Skin epidermis (tissue), 12 donors: ENCODE measurements around the gene SLIT3.
"Not testable (repeated sequence)": the region's sequence is repeated elsewhere in the genome, so short reads cannot be mapped to it uniquely, and the experiment has no call there.

Source experiments
- H3K27ac ChIP-seq, 21 experiments: fragments of 200-600 bp; sonication (generic) in 11 of 21; one replicate each; pipeline ENCODE4 v1.5.0; 2020; ENCODE audit warnings: mild to moderate bottlenecking in 3 of 21, inconsistent platforms in 2 of 21, moderate library complexity in 2 of 21
- H3K4me3 ChIP-seq, 7 experiments: fragments of 200-600 bp; sonication (generic) in 2 of 7; one replicate each; pipeline ENCODE4 v1.5.0; 2020; ENCODE audit warnings: inconsistent platforms in 2 of 7, mild to moderate bottlenecking in 2 of 7, moderate library complexity in 1 of 7

Gene SLIT3

GRCh38 chr5:168756453-168757391 is 544.2 kb downstream of the SLIT3 start:
- H3K27ac ChIP-seq = peak overlapping the region in 1 of 21 experiments; percentile 23
- no peak overlapping the region for H3K4me3 ChIP-seq

DNA sequence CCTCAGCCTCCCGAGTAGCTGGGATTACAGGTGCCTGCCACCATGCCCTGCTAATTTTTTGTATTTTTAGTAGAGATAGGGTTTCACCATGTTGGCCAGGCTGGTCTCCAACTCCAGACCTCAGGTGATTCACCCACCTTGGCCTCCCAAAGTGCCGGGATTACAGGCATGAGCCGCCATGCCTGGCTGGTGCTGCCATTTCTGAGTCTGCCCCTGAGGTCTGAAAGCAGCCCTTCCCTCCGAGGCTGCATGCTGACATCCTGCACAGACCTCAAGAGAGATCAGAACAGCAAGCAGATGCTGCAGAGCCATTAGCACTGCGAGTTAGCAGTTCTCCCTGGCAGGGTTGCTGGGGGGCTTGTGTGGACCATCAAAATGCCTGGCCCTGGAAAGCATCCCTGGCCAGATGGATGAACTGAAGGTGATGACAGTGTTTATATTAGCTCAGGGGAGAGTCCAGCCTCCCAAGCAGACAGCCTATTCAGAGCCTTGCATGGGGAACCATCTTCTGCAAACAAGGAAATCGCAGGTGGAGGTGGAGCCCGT is 545.3 kb downstream of the SLIT3 start:
- Histone ChIP-seq H3K4me3 (no peak overlapping the region), H3K27ac (no peak overlapping the region)

GRCh38 chr5:168753691-168754254 is 547.2 kb downstream of the SLIT3 start:
- Histone ChIP-seq H3K4me3 (no peak overlapping the region), H3K27ac (no peak overlapping the region)

- Histone ChIP-seq H3K4me3 (no peak overlapping the region), H3K27ac (no peak overlapping the region)
Observed at GRCh38 chr5:168752416-168753190, 548.3 kb downstream of the SLIT3 start.

DNA sequence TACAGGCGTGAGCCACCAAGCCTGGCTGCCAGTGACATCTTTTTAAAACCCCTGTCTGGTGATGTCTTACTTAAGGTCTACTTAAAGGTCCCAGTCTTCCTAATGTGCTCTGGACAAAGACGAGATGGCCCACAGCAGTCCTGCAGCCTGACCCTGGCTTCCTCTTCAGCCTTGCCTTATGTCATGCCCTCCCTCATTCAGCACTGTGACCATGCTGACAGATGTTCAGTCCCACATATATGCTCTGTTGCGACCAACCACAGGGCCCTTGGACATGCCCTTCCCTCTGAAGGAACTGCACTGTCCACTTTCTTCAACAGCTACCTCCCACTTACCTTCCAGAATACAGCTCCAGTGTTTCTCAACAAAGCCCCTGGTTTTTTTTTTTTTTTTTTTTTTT is 548.9 kb downstream of the SLIT3 start:
- Histone ChIP-seq H3K27ac (no peak overlapping the region), H3K4me3 (no peak overlapping the region)

- Histone ChIP-seq H3K27ac (no peak overlapping the region), H3K4me3 (no peak overlapping the region)
Observed at GRCh38 chr5:168750926-168751325, 550.0 kb downstream of the SLIT3 start.

DNA sequence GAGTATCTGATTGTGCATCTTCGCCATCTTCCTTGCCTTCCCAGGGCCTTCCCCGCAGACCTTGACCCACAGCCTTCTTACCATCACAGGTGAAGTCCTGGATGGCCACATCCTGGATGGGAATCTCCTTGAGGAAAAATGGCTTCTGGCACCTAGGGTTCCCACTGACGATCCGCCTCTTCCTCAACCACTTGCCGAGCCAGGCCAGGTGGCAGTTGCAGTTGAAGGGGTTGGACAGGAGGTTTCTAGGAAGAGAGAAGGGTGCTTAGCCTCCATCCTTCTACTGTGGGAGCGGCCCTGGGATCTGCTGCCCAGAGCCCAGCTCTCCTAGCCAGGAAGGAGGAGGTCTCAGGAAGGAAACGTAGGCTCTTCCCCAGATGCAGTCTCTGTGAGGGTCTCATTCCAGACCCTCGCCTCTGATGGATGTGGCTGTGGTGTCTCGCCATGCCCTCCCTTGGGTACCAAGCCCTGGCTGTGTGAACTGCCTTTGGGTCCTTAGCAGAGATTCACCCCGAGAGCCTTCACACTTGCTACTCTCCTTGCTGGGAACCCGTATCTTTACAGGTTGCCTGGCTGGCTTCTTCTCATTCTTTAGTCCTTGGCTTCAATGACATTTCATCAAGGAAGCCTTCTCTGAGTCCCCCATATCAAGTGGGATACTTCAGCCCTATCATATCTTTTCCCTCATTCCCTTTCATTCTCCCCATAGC is 551.4 kb downstream of the SLIT3 start:
- no peak overlapping the region for H3K27ac ChIP-seq
- no peak overlapping the region for H3K4me3 ChIP-seq

DNA sequence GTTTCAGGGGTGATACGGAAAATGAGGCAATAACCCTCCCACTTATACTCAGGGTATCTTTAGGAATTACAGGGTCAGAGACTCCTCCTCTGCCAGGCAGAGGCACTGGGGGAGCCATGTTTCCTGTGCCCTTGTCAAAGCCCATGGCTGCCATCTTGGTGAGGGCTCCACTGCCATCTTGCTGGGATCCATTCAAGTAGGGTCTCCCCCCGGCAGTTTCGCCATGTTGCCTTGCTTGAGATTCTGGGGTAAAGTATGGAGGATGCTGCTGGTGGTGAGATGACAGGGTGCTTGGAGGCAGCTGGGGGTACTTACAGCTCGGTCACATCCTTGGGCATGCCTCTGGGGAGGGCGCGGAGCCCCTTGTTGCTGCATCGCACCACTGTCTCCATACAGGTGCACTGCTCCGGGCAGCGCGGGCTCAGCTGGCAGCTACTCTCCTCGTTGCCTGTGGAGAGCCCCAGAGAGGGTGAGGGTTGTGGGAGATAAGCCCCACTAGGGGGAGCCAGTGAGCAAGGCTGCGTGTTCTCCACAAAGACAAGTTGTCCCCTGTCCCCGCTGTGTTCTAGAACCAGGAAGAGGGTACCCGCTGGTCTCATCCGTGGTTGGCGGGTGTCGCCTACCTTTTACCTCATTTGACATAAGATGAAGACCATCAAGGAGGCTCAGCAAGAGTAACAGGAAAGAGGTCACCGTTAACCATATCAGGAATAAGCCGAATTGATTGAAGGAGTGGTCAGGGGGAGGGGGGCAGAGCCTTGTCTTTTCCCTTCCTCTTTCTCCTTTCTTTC is 552.8 kb downstream of the SLIT3 start:
- Histone ChIP-seq H3K4me3 (no peak overlapping the region), H3K27ac (no peak overlapping the region)

GRCh38 chr5:168746893-168747640 is 553.9 kb downstream of the SLIT3 start:
- Histone ChIP-seq H3K27ac (no peak overlapping the region), H3K4me3 (no peak overlapping the region)

DNA sequence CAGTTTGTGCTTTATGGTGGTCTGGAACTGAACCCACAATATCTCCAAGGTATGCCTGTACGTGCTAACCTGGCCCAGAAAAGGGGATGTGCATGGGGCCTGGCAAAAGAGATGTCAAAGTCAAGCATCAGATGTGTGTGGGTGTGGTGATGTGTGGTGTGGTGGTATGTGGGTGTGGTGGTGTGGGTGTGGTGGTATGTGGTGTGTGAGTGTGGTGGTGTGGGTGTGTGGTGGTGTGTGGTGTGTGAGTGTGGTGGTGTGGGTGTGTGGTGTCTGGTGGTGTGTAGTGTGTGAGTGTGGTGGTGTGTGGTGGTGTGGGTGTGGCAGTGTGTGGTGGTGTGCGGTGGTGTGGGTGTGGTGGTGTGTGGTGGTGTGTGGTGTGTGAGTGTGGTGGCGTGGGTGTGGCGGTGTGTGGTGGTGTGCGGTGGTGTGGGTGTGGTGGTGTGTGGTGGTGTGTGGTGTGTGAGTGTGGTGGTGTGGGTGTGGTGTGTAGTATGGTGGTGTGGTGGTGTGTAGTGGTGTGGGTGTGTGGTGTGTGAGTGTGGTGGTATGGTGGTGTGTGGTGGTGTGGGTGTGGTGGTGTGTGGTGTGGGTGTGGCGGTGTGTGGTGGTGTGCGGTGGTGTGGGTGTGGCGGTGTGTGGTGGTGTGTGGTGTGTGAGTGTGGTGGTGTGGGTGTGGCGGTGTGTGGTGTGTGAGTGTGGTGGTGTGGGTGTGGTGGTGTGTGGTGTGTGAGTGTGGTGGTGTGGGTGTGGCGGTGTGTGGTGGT is 554.6 kb downstream of the SLIT3 start:
- not testable (repeated sequence) for H3K4me3 ChIP-seq, H3K27ac ChIP-seq

- no peak overlapping the region for H3K4me3 ChIP-seq
- H3K27ac ChIP-seq = no peak overlapping the region
Observed at GRCh38 chr5:168743617-168744016, 557.3 kb downstream of the SLIT3 start.

GRCh38 chr5:168742311-168742710 is 558.6 kb downstream of the SLIT3 start:
- H3K27ac ChIP-seq, H3K4me3 ChIP-seq: not testable (repeated sequence)

DNA sequence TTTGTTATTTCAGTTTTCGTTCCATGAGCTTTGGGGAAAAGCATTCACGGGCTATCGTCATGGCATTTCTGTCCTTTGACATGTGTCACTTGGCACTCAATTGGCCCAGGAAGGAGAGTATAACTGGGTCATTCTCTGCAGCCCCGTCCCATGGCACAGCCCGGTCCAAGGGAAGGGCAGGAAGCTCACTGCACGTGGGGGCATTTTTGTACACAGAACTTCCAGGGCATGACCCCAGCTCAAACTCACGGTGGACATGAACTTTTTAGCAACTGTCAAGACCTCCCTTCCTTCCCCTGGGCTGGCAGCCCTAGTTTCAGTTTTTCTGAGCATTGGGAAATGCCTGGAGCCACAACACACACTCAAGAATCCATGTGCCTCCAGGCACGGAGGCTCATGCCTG is 560.1 kb downstream of the SLIT3 start:
- peak overlapping the region in 3 of 21 experiments; percentile 38 to 65 (median 57) for H3K27ac ChIP-seq
- H3K4me3 ChIP-seq = no peak overlapping the region

DNA sequence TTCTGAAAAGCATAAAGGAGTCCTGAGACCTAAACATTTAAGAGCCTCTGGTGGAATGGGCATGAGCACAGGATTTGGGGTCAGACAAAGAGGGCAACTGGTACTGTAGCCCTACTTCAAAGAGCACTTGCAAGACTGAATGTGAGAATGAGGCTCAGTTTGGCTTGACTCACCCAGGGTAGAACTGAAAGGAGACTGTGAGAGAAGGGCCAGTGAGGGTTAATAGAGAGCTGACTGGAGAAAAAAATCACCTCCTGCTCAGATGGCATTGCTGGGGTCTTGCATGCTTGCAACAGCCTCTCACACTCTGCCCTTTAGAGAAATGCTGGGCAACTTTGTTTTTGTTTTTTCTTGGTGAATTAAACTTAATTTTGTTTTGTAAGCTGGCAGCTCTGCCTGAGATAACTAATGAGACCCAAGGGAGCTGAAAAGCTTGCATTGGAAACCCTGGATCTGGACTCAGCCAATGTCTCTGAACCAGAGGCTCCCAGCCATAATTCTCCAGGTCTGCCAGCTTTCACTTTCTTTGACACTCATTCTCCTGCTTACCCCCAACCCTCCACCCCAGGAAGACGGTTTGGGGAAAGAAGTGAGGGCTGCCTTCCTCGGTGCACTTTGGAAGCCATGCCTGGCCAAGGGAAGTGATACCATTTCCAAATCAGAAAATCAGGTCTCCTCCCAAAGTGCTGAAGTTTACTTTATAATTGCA is 560.7 kb downstream of the SLIT3 start:
- Histone ChIP-seq H3K27ac (peak overlapping the region in 3 of 21 experiments; percentile 38 to 65 (median 57)), H3K4me3 (no peak overlapping the region)

DNA sequence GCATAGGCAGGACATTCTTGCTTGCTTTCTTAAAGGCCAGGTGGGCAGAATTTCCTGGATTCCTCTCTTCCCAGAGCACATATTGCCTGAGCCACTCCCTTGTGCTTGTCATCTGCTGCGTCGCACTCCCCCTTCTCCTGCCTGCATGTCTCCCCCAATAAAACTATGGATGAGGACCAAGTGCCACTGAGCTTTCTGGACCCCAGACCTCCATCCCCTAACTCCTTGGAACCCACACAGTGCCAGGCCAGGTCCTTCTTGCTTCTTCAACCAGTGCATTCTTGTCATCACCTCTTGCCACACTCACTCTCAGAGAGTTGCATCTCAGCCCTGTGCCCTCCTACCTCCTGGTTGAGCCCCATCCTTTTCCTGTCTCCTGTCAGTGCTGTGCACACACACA is 563.9 kb downstream of the SLIT3 start:
- H3K27ac ChIP-seq = peak overlapping the region in 2 of 21 experiments; percentile 43 to 61
- no peak overlapping the region for H3K4me3 ChIP-seq

DNA sequence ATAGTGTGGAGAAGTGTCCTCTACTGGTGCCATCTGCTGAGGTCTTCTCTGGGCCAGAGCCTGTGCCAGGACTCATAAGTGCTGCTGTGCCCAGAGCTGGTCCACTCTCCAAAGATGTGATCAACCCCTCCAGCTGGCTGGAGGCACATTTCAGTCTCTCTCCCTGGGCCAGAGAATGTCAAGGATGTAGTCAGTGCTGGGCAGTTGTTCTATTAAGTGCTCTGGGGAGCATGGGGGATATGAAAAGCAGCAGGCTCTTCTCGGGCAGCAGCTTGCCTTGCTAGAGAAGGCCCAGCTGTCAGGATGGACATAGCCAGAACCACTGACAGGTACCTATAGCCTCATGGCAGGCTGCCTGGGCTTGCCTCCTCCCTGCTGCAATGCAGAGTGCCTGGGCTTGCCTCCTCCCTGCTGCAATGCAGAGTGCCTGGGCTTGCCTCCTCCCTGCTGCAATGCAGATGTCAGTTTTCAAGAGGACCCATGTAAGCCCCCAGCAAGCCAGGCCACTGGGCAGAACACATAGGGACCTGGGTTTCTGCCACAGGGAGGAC is 564.6 kb downstream of the SLIT3 start:
- H3K4me3 ChIP-seq = no peak overlapping the region
- peak overlapping the region in 6 of 21 experiments; percentile 4 to 61 (median 37) for H3K27ac ChIP-seq
